Measurements from ENCODE around the gene FAM131A.

DNA sequence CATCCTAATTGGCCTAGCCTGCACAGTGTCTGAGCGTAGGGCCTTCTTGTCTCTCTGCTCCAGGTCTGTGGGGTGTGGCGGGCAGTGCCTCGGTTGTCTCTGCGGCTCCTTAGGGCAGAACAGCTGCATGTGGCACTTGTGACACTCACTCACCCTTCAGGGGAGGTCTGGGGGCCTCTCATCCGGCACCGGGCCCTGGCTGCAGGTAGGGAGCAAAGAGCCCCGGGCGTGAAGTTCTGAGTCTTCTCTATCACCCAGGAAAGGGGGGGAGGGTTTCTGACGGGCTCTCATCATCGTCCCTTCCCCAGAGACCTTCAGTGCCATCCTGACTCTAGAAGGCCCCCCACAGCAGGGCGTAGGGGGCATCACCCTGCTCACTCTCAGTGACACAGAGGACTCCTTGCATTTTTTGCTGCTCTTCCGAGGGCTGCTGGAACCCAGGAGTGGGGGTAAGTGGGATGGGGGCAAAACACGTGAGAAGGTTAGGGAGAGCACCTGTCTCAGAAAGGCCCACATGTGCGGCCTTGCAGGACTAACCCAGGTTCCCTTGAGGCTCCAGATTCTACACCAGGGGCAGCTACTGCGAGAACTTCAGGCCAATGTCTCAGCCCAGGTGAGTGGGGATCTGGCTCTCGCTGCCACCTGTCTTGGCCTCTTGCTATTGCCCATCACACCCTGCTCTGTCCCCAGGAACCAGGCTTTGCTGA, 45.1 kb downstream of the FAM131A start:
- TF ChIP-seq HNF4G (IDR thresholded peaks at IDR 0.05) (no peak), TAF1 (conservative IDR thresholded peaks at IDR 0.05) (no peak), GABPA (IDR thresholded peaks at IDR 0.05 in 1 of 2, conservative IDR thresholded peaks at IDR 0.05 in 1 of 2) (no peak), YY1 (IDR thresholded peaks at IDR 0.05) (no peak), RAD21 (IDR thresholded peaks at IDR 0.05) (no peak), RXRA (IDR thresholded peaks at IDR 0.05) (no peak), EGR1 (IDR thresholded peaks at IDR 0.05; ENCODE audit: low read depth in 2 of 2) (no peak), FOXA1 (IDR thresholded peaks at IDR 0.05) (no peak), MAX (IDR thresholded peaks at IDR 0.05) (no peak), JUND (IDR thresholded peaks at IDR 0.05) (no peak), SP1 (IDR thresholded peaks at IDR 0.05) (no peak)
- TF ChIP-seq, protein P1, sequence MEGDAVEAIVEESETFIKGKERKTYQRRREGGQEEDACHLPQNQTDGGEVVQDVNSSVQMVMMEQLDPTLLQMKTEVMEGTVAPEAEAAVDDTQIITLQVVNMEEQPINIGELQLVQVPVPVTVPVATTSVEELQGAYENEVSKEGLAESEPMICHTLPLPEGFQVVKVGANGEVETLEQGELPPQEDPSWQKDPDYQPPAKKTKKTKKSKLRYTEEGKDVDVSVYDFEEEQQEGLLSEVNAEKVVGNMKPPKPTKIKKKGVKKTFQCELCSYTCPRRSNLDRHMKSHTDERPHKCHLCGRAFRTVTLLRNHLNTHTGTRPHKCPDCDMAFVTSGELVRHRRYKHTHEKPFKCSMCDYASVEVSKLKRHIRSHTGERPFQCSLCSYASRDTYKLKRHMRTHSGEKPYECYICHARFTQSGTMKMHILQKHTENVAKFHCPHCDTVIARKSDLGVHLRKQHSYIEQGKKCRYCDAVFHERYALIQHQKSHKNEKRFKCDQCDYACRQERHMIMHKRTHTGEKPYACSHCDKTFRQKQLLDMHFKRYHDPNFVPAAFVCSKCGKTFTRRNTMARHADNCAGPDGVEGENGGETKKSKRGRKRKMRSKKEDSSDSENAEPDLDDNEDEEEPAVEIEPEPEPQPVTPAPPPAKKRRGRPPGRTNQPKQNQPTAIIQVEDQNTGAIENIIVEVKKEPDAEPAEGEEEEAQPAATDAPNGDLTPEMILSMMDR (IDR thresholded peaks at IDR 0.05; ENCODE audit: low read depth, low read length, missing input control) = no peak
- TF ChIP-seq, protein P2, sequence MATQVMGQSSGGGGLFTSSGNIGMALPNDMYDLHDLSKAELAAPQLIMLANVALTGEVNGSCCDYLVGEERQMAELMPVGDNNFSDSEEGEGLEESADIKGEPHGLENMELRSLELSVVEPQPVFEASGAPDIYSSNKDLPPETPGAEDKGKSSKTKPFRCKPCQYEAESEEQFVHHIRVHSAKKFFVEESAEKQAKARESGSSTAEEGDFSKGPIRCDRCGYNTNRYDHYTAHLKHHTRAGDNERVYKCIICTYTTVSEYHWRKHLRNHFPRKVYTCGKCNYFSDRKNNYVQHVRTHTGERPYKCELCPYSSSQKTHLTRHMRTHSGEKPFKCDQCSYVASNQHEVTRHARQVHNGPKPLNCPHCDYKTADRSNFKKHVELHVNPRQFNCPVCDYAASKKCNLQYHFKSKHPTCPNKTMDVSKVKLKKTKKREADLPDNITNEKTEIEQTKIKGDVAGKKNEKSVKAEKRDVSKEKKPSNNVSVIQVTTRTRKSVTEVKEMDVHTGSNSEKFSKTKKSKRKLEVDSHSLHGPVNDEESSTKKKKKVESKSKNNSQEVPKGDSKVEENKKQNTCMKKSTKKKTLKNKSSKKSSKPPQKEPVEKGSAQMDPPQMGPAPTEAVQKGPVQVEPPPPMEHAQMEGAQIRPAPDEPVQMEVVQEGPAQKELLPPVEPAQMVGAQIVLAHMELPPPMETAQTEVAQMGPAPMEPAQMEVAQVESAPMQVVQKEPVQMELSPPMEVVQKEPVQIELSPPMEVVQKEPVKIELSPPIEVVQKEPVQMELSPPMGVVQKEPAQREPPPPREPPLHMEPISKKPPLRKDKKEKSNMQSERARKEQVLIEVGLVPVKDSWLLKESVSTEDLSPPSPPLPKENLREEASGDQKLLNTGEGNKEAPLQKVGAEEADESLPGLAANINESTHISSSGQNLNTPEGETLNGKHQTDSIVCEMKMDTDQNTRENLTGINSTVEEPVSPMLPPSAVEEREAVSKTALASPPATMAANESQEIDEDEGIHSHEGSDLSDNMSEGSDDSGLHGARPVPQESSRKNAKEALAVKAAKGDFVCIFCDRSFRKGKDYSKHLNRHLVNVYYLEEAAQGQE (IDR thresholded peaks at IDR 0.05) = no peak
- TF ChIP-seq, protein P3, sequence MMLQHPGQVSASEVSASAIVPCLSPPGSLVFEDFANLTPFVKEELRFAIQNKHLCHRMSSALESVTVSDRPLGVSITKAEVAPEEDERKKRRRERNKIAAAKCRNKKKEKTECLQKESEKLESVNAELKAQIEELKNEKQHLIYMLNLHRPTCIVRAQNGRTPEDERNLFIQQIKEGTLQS (IDR thresholded peaks at IDR 0.05) = no peak
